Vagina (tissue), 2 donors: ENCODE results near the gene B4GALNT4.

Experiments
- CTCF ChIP-seq, 3 experiments: fragments of 450-650 bp in 2 of 3; fragments of 200-600 bp in 1 of 3; sonication (generic) in 1 of 3; IDR thresholded peaks; one replicate each; pipeline ENCODE4 v1.5.1; 2017 to 2019; ENCODE audit warnings: antibody characterized with exemption in 3 of 3, mild to moderate bottlenecking in 2 of 3, moderate library complexity in 2 of 3
- POLR2A ChIP-seq, 2 donors: fragments of 450-650 bp; IDR thresholded peaks; one replicate each; pipeline ENCODE4 v1.6.1; 2017; ENCODE audit warnings: antibody characterized with exemption in 2 of 2, mild to moderate bottlenecking in 2 of 2, moderate library complexity in 2 of 2
- POLR2AphosphoS5 ChIP-seq, 2 donors: sonication (generic); formaldehyde crosslinking; IDR thresholded peaks; one replicate each; pipeline ENCODE4 v1.9.0; 2017; ENCODE audit warnings: antibody characterized with exemption in 2 of 2, mild to moderate bottlenecking in 2 of 2, low read depth in 1 of 2; ENCODE audit not compliant: insufficient read depth in 1 of 2

DNA sequence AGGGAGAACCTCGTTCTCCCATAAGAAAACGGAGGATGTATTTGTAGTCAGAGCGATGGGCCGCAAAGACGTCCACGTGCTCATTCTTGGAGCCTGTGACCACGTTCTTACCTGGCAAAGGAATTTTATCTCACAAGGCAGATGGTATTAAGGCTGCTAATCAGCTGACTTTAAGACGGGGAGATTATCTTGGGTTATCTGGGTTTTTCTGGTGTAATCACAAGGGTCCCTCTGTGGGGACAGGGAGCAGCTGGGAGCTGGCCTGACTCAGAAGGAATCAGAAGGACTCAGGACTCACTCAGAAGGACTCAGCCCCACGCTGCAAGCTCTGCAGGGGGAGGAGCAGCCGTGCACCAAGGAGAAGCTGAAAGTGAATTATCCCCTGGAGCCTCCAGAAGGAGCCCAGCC is 53.0 kb downstream of the B4GALNT4 start:
- TF ChIP-seq CTCF (IDR thresholded peaks at IDR 0.05), result no peak
- TF ChIP-seq POLR2A (IDR thresholded peaks at IDR 0.05), result no peak
- no peak for TF ChIP-seq POLR2AphosphoS5 (IDR thresholded peaks at IDR 0.05; ENCODE audit: insufficient read depth in 1 of 2, low read depth in 1 of 2)
